ENCODE results near the gene COA4.

Gene COA4

DNA sequence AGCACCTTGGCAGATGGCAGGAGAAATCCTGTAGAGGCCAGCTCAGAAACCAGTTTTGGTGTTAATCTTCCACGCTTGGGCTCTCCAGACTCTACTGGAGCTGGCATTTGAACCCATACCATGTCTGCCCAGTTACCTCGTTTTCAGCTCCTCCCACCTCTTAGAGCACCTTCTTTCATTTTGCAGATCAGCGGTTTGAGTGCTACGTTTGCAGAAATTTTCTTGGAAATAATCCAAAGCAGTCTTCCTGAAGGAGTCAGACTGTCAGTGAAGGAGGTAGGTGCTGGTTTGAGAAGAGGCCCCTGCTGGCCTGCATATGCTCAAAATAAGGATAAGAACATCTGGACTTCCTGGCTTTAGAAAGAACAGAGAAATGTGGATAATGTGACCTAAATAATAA lies 13.7 kb downstream of the COA4 start:
- FAIRE-seq = peak; percentile 21

- FAIRE-seq = no peak
Measured at GRCh38 chr11:73860202-73860601, 16.4 kb downstream of the COA4 start.

- no peak for FAIRE-seq
Measured at GRCh38 chr11:73859671-73860070, 17.0 kb downstream of the COA4 start.

GRCh38 chr11:73856031-73856567 lies 20.5 kb downstream of the COA4 start:
- no peak for FAIRE-seq

DNA sequence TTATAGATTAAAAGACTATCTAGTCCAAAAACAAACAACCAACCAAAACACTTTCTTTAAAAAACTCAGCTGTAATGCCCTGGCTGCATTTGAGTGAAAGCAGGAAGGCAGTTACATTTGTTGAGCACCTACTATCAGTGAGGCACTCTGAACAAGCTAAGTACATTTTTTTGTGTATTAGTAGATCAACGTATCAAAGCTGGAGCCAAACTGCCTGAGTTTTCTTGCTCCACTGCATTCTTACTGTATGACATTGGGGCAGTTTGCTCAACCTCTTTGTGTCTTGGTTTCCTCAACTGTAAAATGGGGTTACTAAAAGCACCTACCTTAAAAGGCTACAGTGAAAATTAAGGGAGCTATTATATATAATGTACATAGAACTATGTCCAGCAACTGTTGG lies 22.0 kb downstream of the COA4 start:
- FAIRE-seq = no peak

- no peak for FAIRE-seq
Measured at GRCh38 chr11:73852049-73852448, 24.6 kb downstream of the COA4 start.

GRCh38 chr11:73851046-73851764 lies 25.4 kb downstream of the COA4 start:
- no peak for FAIRE-seq

DNA sequence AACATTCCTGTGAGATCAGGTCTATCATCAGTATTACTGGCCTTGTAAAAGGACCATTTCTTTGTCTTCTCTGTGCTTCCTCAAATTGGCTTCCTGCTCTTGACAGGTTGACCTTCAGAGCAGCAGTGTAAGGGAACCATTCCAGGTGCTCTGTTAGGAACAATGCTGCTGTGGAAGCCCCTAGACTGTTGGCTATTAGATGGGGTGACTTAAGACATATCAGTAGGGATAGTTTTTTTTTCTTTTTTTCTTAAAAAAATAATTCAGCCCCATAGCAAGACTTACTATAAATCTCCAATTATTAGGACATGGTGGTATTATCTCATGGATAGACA lies 37.6 kb downstream of the COA4 start:
- no peak for FAIRE-seq

- FAIRE-seq = no peak
Measured at GRCh38 chr11:73838443-73839122, 38.1 kb downstream of the COA4 start.

DNA sequence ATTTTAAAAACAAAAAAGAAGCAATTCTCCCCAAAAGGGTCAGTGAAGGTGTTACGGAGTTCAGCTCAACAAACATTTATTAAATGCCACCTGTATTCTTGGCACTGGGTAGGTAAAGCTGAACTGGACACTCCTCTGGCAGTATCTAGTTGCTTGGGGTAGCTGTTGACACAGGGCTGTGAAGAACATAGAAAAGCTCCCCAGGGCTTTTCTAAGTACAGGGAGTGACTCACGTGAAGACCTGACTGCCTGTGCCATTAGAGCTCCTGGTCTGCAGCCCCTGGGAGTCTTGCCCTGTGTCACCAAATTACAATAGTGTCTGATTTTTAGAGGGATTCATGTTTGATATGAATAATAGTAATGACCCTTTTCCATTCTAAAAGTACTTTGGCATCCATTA lies 43.6 kb downstream of the COA4 start:
- no peak for FAIRE-seq

GRCh38 chr11:73830261-73830660 lies 46.4 kb downstream of the COA4 start:
- FAIRE-seq = no peak

Data from islet of Langerhans (tissue), 1 donor.